CD4-positive, alpha-beta T cell (primary cell): Measurements from ENCODE around the gene HYKK. TPM values are rescaled to one million over a fixed set of nuclear protein-coding genes. Genes with fewer than 3 reads are reported as not detected.

Experiments
- ATAC-seq: fragments of 200-7000 bp; cut with Tn5 transposase; one replicate; pipeline ENCODE4 v1.10.0; 2022; ENCODE audit warnings: mild to moderate bottlenecking; ENCODE audit not compliant: poor library complexity
- CTCF ChIA-PET: fragments of 350-600 bp; sonication (Branson Sonifier 250); formaldehyde crosslinking; loops from one replicate; lab custom pipeline; 2021; ENCODE audit warnings: antibody characterized with exemption, inconsistent platforms; lab: Charles Lee
- POLR2A ChIA-PET: fragments of 350-600 bp; sonication (Branson Sonifier 250); formaldehyde crosslinking; loops from one replicate; lab custom pipeline; 2021; ENCODE audit warnings: antibody characterized with exemption, inconsistent platforms; lab: Charles Lee
- DNase-seq, 14 experiments: peaks; one replicate each; pipeline ENCODE4 v3.0.0-alpha.2; 2013 to 2020; ENCODE audit warnings: mixed read lengths in 2 of 14
- H3K27ac ChIP-seq, 2 donors: one replicate each; pipeline versions ENCODE4 v1.5.1 to v1.7.0; 2013; ENCODE audit warnings: low read length in 2 of 2, low read depth in 1 of 2, mild to moderate bottlenecking in 1 of 2
- H3K27me3 ChIP-seq, 2 experiments: 1 replicate in 1 of 2; 2 replicates in 1 of 2; pipeline versions ENCODE4 v1.6.1 to v1.7.0; 2013; ENCODE audit warnings: low read length in 2 of 2, control low read depth in 1 of 2, mild to moderate bottlenecking in 1 of 2, moderate library complexity in 1 of 2; ENCODE audit not compliant: insufficient read depth in 2 of 2, control insufficient read depth in 1 of 2
- H3K36me3 ChIP-seq: one replicate; pipeline ENCODE4 v1.6.1; 2013; ENCODE audit warnings: low read length, control low read depth; ENCODE audit not compliant: insufficient read depth
- H3K4me1 ChIP-seq: one replicate; pipeline ENCODE4 v1.6.1; 2013; ENCODE audit warnings: low read length, control low read depth; ENCODE audit not compliant: insufficient read depth
- H3K4me3 ChIP-seq: one replicate; pipeline ENCODE4 v1.5.1; 2013; ENCODE audit warnings: mild to moderate bottlenecking, low read length, moderate library complexity
- H3K9me3 ChIP-seq, 2 experiments: 1 replicate in 1 of 2; 2 replicates in 1 of 2; pipeline versions ENCODE4 v1.6.1 to v1.7.0; 2013; ENCODE audit warnings: low read length in 2 of 2, mild to moderate bottlenecking in 2 of 2, control low read depth in 1 of 2, moderate library complexity in 1 of 2; ENCODE audit not compliant: control insufficient read depth in 1 of 2, insufficient read depth in 1 of 2
- H3K27ac Mint-ChIP-seq: one replicate; pipeline ENCODE4 v1.8.0; 2020; ENCODE audit warnings: mixed read lengths
- H3K27me3 Mint-ChIP-seq: one replicate; pipeline ENCODE4 v1.8.0; 2021; ENCODE audit warnings: mixed read lengths
- H3K36me3 Mint-ChIP-seq: one replicate; pipeline ENCODE4 v1.8.0; 2021; ENCODE audit warnings: low read depth, mixed read lengths
- H3K4me1 Mint-ChIP-seq: one replicate; pipeline ENCODE4 v1.8.0; 2021; ENCODE audit warnings: low read depth, mixed read lengths
- H3K4me3 Mint-ChIP-seq: one replicate; pipeline ENCODE4 v1.8.0; 2020; ENCODE audit warnings: mild to moderate bottlenecking, mixed read lengths
- H3K9me3 Mint-ChIP-seq: one replicate; pipeline ENCODE4 v1.8.0; 2020; ENCODE audit warnings: mixed read lengths
- intact Hi-C, 2 experiments: fragments of 100-400 bp; cut with DNase I in 1 of 2; cut with micrococcal nuclease in 1 of 2; formaldehyde crosslinking; loops; one replicate each; pipeline versions ENCODE4 v1.15.1 to v1.9.0; 2023 to 2025; cut with DNase I, micrococcal nuclease
- total RNA-seq, 174 experiments: library from RNA in 2 of 174; stranded (reverse) in 2 of 174; gene quantifications; one replicate each; pipeline ENCODE4 v1.2.3 and lab custom pipeline; 2021 to 2026
- TF ChIP-seq, protein P1 (sequence below): fragments of 200-600 bp; IDR thresholded peaks from one replicate; pipeline ENCODE4 v1.8.0; 2022; ENCODE audit warnings: antibody characterized with exemption, mild to moderate bottlenecking

HYKK gene
- total RNA-seq, 2 experiments from 2014 or later: 1.8 to 2.3 TPM

DNA sequence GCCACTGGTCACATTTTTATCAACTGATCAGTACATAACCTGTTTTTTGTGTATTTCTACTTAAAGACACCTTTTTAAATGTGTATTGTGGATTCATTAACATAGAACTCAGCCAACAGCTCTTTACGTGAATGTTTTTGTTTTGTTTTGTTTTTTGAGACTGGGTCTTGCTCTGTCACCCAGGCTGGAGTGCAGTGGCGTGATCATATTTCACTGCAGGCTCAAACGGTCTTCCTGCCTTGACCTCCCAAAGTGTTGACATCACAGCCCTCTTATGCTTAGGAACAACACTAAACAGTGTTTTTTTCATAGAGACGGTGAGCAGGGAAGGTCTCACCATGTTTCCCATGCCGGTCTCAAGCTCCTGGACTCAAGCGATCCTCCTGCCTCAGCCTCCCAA, 42.8 kb downstream of the HYKK start:
- intact Hi-C loops: no loop called here
- ChIA-PET CTCF (interaction anchor here (1.8 kb wide), 1 partner anchor 9 kb away, joined by 5 read pairs; the partner anchor contains the start of gene PSMA4), POLR2A (no interaction called here)
- H3K27ac ChIP-seq: no peak overlapping the region
- Mint-ChIP-seq H3K27ac (no peak overlapping the region), H3K9me3 (no peaks in the 10 kb centered on the region), H3K4me1 (peaks cover 4% of the 10 kb centered on the region), H3K4me3 (no peak overlapping the region), H3K27me3 (no peaks in the 10 kb centered on the region), H3K36me3 (peaks cover 64% of the 10 kb centered on the region)
- H3K36me3 ChIP-seq: peaks cover 56% of the 10 kb centered on the region
- no peaks in the 10 kb centered on the region for H3K9me3 ChIP-seq
- H3K27me3 ChIP-seq: no peaks in the 10 kb centered on the region
- TF ChIP-seq, protein P1, sequence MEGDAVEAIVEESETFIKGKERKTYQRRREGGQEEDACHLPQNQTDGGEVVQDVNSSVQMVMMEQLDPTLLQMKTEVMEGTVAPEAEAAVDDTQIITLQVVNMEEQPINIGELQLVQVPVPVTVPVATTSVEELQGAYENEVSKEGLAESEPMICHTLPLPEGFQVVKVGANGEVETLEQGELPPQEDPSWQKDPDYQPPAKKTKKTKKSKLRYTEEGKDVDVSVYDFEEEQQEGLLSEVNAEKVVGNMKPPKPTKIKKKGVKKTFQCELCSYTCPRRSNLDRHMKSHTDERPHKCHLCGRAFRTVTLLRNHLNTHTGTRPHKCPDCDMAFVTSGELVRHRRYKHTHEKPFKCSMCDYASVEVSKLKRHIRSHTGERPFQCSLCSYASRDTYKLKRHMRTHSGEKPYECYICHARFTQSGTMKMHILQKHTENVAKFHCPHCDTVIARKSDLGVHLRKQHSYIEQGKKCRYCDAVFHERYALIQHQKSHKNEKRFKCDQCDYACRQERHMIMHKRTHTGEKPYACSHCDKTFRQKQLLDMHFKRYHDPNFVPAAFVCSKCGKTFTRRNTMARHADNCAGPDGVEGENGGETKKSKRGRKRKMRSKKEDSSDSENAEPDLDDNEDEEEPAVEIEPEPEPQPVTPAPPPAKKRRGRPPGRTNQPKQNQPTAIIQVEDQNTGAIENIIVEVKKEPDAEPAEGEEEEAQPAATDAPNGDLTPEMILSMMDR: no peak
- no peak overlapping the region for H3K4me3 ChIP-seq
- ATAC-seq (no peak), DNase-seq (no peak)
- H3K4me1 ChIP-seq: no peaks in the 10 kb centered on the region

DNA sequence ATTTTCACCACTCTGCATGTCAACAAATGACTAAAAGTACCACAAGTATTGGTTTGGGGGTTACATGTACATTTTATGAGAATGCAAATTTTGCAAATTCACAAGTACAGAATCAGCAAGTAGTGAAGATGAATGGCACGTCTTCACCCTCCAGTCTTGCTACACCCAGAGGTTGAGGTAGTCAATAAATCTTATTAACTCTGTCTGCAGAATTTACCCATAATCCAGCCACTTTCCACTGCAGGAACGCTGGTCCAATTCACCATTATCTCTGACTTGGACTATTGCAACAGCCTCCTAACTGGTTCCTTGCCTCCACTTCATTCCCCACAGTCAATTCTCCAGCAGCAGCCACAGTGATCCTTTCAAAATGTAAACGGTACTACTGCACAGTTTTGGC, 43.4 kb downstream of the HYKK start:
- Mint-ChIP-seq H3K4me1 (no peaks in the 10 kb centered on the region), H3K9me3 (no peaks in the 10 kb centered on the region), H3K27me3 (no peaks in the 10 kb centered on the region), H3K27ac (no peak overlapping the region), H3K4me3 (no peak overlapping the region), H3K36me3 (peaks cover 57% of the 10 kb centered on the region)
- TF ChIP-seq, protein P1: no peak
- no peaks in the 10 kb centered on the region for H3K27me3 ChIP-seq
- no peaks in the 10 kb centered on the region for H3K4me1 ChIP-seq
- ChIA-PET CTCF (interaction anchor here (1.8 kb wide), 1 partner anchor 10 kb away, joined by 5 read pairs; the partner anchor contains the start of gene PSMA4), POLR2A (interaction anchor here (2.4 kb wide), 1 partner anchor 10 kb away, joined by 8 read pairs; the partner anchor contains the start of gene PSMA4)
- no peak for ATAC-seq
- no peaks in the 10 kb centered on the region for H3K9me3 ChIP-seq
- no peak overlapping the region for H3K4me3 ChIP-seq
- no peak overlapping the region for H3K27ac ChIP-seq
- peaks cover 50% of the 10 kb centered on the region for H3K36me3 ChIP-seq
- no peak for DNase-seq
- intact Hi-C loops: no loop called here

DNA sequence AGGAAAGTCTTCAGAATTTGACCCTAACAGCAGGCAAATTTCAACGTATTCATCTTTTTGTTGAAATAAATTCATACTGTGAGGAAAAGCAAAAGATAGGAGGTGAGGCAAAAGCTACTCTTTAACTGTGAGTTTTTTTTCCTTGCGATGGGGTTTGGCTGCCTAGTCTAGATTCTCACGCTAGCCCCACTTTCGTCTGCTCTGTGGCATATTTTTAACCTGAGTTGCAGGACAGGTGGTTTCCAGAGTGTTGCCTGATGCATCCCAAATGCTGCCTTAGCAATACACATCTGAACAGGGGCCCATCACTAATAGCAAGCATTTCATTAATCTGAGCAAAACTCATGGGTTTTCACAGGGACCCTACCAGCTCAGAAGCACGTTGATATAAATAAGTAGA, 44.5 kb downstream of the HYKK start:
- peaks cover 47% of the 10 kb centered on the region for H3K36me3 Mint-ChIP-seq
- Histone ChIP-seq H3K4me1 (no peaks in the 10 kb centered on the region), H3K27ac (no peak overlapping the region), H3K36me3 (peaks cover 40% of the 10 kb centered on the region), H3K27me3 (no peaks in the 10 kb centered on the region), H3K9me3 (no peaks in the 10 kb centered on the region), H3K4me3 (no peak overlapping the region)
- ChIA-PET POLR2A (interaction anchor here (1.0 to 2.4 kb wide), 3 partner anchors 10 to 14 kb away, joined by 4 to 8 read pairs (median 5); partner anchors contain the start of gene PSMA4), CTCF (no interaction called here)
- ATAC-seq (no peak), DNase-seq (no peak)
- no peaks in the 10 kb centered on the region for H3K4me1 Mint-ChIP-seq
- H3K27me3 Mint-ChIP-seq: no peaks in the 10 kb centered on the region
- no peaks in the 10 kb centered on the region for H3K9me3 Mint-ChIP-seq
- no peak overlapping the region for H3K4me3 Mint-ChIP-seq
- TF ChIP-seq, protein P1: no peak
- intact Hi-C loops: no loop called here
- no peak overlapping the region for H3K27ac Mint-ChIP-seq
